HepG2 (cell line): ENCODE results near the gene TERB2. TPM values are rescaled to one million over a fixed set of nuclear protein-coding genes. Genes with fewer than 3 reads are reported as not detected.
"Not testable (repeated sequence)": the region's sequence is repeated elsewhere in the genome, so short reads cannot be mapped to it uniquely, and the experiment has no call there.

Source experiments
- ATAC-seq: fragments of 200-7000 bp; cut with Tn5 transposase; 3 replicates; pipeline ENCODE4 v1.9.1; 2020; ENCODE audit warnings: mild to moderate bottlenecking, moderate library complexity
- BruUV-seq: library from RNA; stranded (reverse); fragments of 400-500 nt; replicated peaks from 2 replicates; lab custom pipeline; 2021; lab: Mats Ljungman, UMichigan
- CTCF ChIA-PET: fragments of 300-600 bp; formaldehyde crosslinking; extraction: SDS; loops from one replicate; lab custom pipeline; 2021; ENCODE audit warnings: low total read pairs, inconsistent platforms, low intra/inter-chr PET ratio; lab: Yijun Ruan, JAX
- POLR2A ChIA-PET: fragments of 350-600 bp; sonication (Branson Sonifier 250); formaldehyde crosslinking; loops from one replicate; lab custom pipeline; 2020; ENCODE audit warnings: antibody characterized with exemption, inconsistent platforms; lab: Yijun Ruan, JAX
- DNase-seq: peaks from one replicate; pipeline ENCODE4 v3.0.0-alpha.2; 2015; ENCODE audit warnings: low spot score
- FAIRE-seq: peaks from 3 replicates; lab custom pipeline; 2011; peaks lifted over from hg19 to GRCh38; lab: Jason Lieb, UNC
- H2AFZ ChIP-seq: one replicate; pipeline ENCODE4 v1.6.1; 2011; ENCODE audit warnings: low read length, inconsistent platforms
- H3K27ac ChIP-seq: fragments of 300-600 bp; 3 replicates; pipeline ENCODE4 v1.8.0; 2011; ENCODE audit warnings: mixed run types, mild to moderate bottlenecking, mixed read lengths, low read length, inconsistent platforms; ENCODE audit not compliant: insufficient read depth; ENCODE audit errors: extremely low read length
- H3K27me3 ChIP-seq, 2 experiments: fragments of 200-600 bp in 1 of 2; 2 replicates in 1 of 2; 3 replicates in 1 of 2; pipeline versions ENCODE4 v1.6.0 to v1.8.0; 2011; ENCODE audit warnings: low read length in 2 of 2, mild to moderate bottlenecking in 2 of 2, moderate library complexity in 2 of 2, inconsistent platforms in 1 of 2; ENCODE audit not compliant: insufficient read depth in 2 of 2, control insufficient read depth in 1 of 2
- H3K36me3 ChIP-seq, 2 experiments: fragments of 200-600 bp in 1 of 2; replicated peaks in 1 of 2; 2 replicates in 1 of 2; 3 replicates in 1 of 2; pipeline versions ENCODE4 v1.5.1 to v1.8.0; 2011; ENCODE audit warnings: low read length in 2 of 2, inconsistent platforms in 1 of 2; ENCODE audit not compliant: insufficient read depth in 2 of 2, control insufficient read depth in 1 of 2
- H3K4me1 ChIP-seq: 2 replicates; pipeline ENCODE4 v1.5.1; 2012; ENCODE audit warnings: low read length, inconsistent platforms; ENCODE audit not compliant: insufficient read depth
- H3K4me2 ChIP-seq: 2 replicates; pipeline ENCODE4 v1.6.0; 2011; ENCODE audit warnings: low read depth, low read length, inconsistent platforms
- H3K4me3 ChIP-seq, 3 experiments: fragments of 200-600 bp in 1 of 3; sonication (generic), shearing (Covaris generic) in 1 of 3; replicated peaks in 1 of 3; 2 replicates each; pipeline ENCODE4 v1.5.1; 2011 to 2016; ENCODE audit warnings: low read length in 3 of 3, inconsistent platforms in 2 of 3, low read depth in 2 of 3, mild to moderate bottlenecking in 2 of 3, control low read depth in 1 of 3, mixed read lengths in 1 of 3; ENCODE audit not compliant: insufficient read depth in 1 of 3
- H3K79me2 ChIP-seq: one replicate; pipeline ENCODE4 v1.6.1; 2011; ENCODE audit warnings: low read length, inconsistent platforms; ENCODE audit not compliant: insufficient read depth
- H3K9ac ChIP-seq: 2 replicates; pipeline ENCODE4 v1.6.0; 2011; ENCODE audit warnings: mild to moderate bottlenecking, low read depth, low read length, inconsistent platforms; ENCODE audit not compliant: insufficient read depth
- H3K9me3 ChIP-seq: 2 replicates; pipeline ENCODE4 v1.5.1; 2012; ENCODE audit warnings: mild to moderate bottlenecking, low read length
- H4K20me1 ChIP-seq: 2 replicates; pipeline ENCODE4 v1.6.0; 2011; ENCODE audit warnings: inconsistent platforms, mild to moderate bottlenecking, low read length, moderate library complexity; ENCODE audit not compliant: insufficient read depth
- ARID5B ChIP-seq: IDR thresholded peaks from 2 replicates; pipeline ENCODE4 v1.4.0; 2020; ENCODE audit warnings: mild to moderate bottlenecking, missing genetic modification reagents
- CEBPG ChIP-seq: IDR thresholded peaks from 2 replicates; pipeline ENCODE4 v1.6.1; 2016
- HNF4A ChIP-seq: sonication (generic); formaldehyde crosslinking; IDR thresholded peaks from 2 replicates; pipeline ENCODE4 v1.4.0; 2020; ENCODE audit warnings: missing genetic modification reagents
- KDM6A ChIP-seq: IDR thresholded peaks from 2 replicates; pipeline ENCODE4 v1.6.1; 2016; ENCODE audit warnings: low read depth
- LCORL ChIP-seq, 2 experiments: fragments of 450-650 bp in 1 of 2; sonication (generic) in 1 of 2; formaldehyde crosslinking in 1 of 2; IDR thresholded peaks; 2 replicates each; pipeline versions ENCODE4 v1.5.0 to v1.6.1; 2017 to 2020; ENCODE audit warnings: antibody characterized with exemption in 1 of 2, missing genetic modification reagents in 1 of 2
- MED1 ChIP-seq: sonication (generic); formaldehyde crosslinking; IDR thresholded peaks from 2 replicates; pipeline ENCODE4 v1.4.0; 2020; ENCODE audit warnings: missing genetic modification reagents
- SKI ChIP-seq: fragments of 450-650 bp; IDR thresholded peaks from one replicate; pipeline ENCODE4 v1.6.1; 2018; ENCODE audit warnings: mild to moderate bottlenecking; ENCODE audit not compliant: partially characterized antibody
- TEAD3 ChIP-seq: optimal IDR thresholded peaks from 2 replicates; pipeline ENCODE3; 2016; ENCODE audit warnings: borderline replicate concordance
- ZNF644 ChIP-seq: IDR thresholded peaks from 2 replicates; pipeline ENCODE4 v1.6.1; 2016; ENCODE audit warnings: low read depth
- WGBS: methylation state at CpG from one replicate; pipeline ENCODE4 v1.1.6; 2017; ENCODE audit warnings: low lambda C conversion rate; 5-methylcytosine and 5-hydroxymethylcytosine counted together
- in situ Hi-C: cut with HindIII; loops from 2 replicates; pipeline ENCODE4 v1.10.0; 2017; ENCODE audit warnings: low pct_unique_long_range_greater_than_20kb; ENCODE audit not compliant: extremely low pct_ligation_motif_present
- intact Hi-C: fragments of 100-400 bp; cut with micrococcal nuclease; formaldehyde crosslinking; loops from one replicate; pipeline ENCODE4 v1.10.0; 2022; ENCODE audit not compliant: unreplicated experiment
- polyA plus RNA-seq, 8 experiments: library from polyadenylated mRNA; depleted of rRNA in 3 of 8; stranded (reverse) in 7 of 8; unstranded in 1 of 8; fragments of >200 nt; fragmentation: Illumina TruSeq in 4 of 8; extraction: Trizol in 4 of 8; gene quantifications; 2 replicates each; pipeline versions ENCODE4 v1.2.1 to v1.2.3, GENCODE V29; 2011 to 2016; ENCODE audit warnings: low read depth in 4 of 8, missing spikeins in 1 of 8, mixed read lengths in 1 of 8; ENCODE audit not compliant: insufficient read depth in 1 of 8
- total RNA-seq, 5 experiments: library from RNA; depleted of rRNA; stranded (reverse); fragments of >200 nt; fragmentation: Illumina TruSeq; extraction: Trizol; gene quantifications; 2 replicates each; pipeline ENCODE4 v1.2.3, GENCODE V29; 2016; ENCODE audit warnings: low read depth in 1 of 5
- TF ChIP-seq, protein P1 (sequence below): sonication (generic); formaldehyde crosslinking; IDR thresholded peaks from 2 replicates; pipeline ENCODE4 v1.9.0; 2021; ENCODE audit warnings: mild to moderate bottlenecking, missing genetic modification reagents
- TF ChIP-seq, protein P2 (sequence below): sonication (generic); formaldehyde crosslinking; IDR thresholded peaks from 2 replicates; pipeline ENCODE4 v1.4.0; 2020; ENCODE audit warnings: missing genetic modification reagents

TERB2 gene
- total and polyA plus RNA-seq, 2 of the 13 experiments (the other 11 are each of a cell fraction or from before 2014, with no cell fraction given), result not detected

- Histone ChIP-seq H3K27ac (peak overlapping the region; percentile 15), H3K4me1 (peaks cover 43% of the 10 kb centered on the region), H3K4me2 (peak overlapping the region; percentile 55)
- BruUV-seq; POLR2A ChIA-PET; H3K79me2 ChIP-seq; H3K4me3 ChIP-seq; H3K9ac ChIP-seq; H2AFZ ChIP-seq; CTCF ChIA-PET; intact Hi-C loops; H3K36me3 ChIP-seq; in situ Hi-C loops; H3K9me3 ChIP-seq; H3K27me3 ChIP-seq; H4K20me1 ChIP-seq; TF ChIP-seq LCORL (IDR thresholded peaks at IDR 0.05): not testable (repeated sequence)
- 0% methylated on average over 2 of the region's 2 CpGs for WGBS
- FAIRE-seq, result peak; percentile 72
- DNase-seq, result peak; percentile 39
- ATAC-seq, result peak; percentile 90
- TF ChIP-seq MED1 (CRISPR knock-in tag), result peak; percentile 62; the same call in 1 of the 2 replicates
- TF ChIP-seq LCORL (CRISPR knock-in tag; IDR thresholded peaks at IDR 0.05), result peak; percentile 85
- 0 out of 2 replicates have a peak, but pooled peaks have one; percentile 11 for TF ChIP-seq CEBPG (CRISPR knock-in tag)
- TF ChIP-seq, protein P1, sequence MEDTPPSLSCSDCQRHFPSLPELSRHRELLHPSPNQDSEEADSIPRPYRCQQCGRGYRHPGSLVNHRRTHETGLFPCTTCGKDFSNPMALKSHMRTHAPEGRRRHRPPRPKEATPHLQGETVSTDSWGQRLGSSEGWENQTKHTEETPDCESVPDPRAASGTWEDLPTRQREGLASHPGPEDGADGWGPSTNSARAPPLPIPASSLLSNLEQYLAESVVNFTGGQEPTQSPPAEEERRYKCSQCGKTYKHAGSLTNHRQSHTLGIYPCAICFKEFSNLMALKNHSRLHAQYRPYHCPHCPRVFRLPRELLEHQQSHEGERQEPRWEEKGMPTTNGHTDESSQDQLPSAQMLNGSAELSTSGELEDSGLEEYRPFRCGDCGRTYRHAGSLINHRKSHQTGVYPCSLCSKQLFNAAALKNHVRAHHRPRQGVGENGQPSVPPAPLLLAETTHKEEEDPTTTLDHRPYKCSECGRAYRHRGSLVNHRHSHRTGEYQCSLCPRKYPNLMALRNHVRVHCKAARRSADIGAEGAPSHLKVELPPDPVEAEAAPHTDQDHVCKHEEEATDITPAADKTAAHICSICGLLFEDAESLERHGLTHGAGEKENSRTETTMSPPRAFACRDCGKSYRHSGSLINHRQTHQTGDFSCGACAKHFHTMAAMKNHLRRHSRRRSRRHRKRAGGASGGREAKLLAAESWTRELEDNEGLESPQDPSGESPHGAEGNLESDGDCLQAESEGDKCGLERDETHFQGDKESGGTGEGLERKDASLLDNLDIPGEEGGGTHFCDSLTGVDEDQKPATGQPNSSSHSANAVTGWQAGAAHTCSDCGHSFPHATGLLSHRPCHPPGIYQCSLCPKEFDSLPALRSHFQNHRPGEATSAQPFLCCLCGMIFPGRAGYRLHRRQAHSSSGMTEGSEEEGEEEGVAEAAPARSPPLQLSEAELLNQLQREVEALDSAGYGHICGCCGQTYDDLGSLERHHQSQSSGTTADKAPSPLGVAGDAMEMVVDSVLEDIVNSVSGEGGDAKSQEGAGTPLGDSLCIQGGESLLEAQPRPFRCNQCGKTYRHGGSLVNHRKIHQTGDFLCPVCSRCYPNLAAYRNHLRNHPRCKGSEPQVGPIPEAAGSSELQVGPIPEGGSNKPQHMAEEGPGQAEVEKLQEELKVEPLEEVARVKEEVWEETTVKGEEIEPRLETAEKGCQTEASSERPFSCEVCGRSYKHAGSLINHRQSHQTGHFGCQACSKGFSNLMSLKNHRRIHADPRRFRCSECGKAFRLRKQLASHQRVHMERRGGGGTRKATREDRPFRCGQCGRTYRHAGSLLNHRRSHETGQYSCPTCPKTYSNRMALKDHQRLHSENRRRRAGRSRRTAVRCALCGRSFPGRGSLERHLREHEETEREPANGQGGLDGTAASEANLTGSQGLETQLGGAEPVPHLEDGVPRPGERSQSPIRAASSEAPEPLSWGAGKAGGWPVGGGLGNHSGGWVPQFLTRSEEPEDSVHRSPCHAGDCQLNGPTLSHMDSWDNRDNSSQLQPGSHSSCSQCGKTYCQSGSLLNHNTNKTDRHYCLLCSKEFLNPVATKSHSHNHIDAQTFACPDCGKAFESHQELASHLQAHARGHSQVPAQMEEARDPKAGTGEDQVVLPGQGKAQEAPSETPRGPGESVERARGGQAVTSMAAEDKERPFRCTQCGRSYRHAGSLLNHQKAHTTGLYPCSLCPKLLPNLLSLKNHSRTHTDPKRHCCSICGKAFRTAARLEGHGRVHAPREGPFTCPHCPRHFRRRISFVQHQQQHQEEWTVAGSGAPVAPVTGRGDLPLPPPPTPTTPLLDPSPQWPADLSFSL (CRISPR knock-in tag), result peak; percentile 68; the same call in 1 of the 2 replicates
- peak; percentile 55; the same call in 1 of the 2 replicates for TF ChIP-seq ZNF644 (CRISPR knock-in tag)
- TF ChIP-seq SKI, result peak; percentile 18
- TF ChIP-seq, protein P2, sequence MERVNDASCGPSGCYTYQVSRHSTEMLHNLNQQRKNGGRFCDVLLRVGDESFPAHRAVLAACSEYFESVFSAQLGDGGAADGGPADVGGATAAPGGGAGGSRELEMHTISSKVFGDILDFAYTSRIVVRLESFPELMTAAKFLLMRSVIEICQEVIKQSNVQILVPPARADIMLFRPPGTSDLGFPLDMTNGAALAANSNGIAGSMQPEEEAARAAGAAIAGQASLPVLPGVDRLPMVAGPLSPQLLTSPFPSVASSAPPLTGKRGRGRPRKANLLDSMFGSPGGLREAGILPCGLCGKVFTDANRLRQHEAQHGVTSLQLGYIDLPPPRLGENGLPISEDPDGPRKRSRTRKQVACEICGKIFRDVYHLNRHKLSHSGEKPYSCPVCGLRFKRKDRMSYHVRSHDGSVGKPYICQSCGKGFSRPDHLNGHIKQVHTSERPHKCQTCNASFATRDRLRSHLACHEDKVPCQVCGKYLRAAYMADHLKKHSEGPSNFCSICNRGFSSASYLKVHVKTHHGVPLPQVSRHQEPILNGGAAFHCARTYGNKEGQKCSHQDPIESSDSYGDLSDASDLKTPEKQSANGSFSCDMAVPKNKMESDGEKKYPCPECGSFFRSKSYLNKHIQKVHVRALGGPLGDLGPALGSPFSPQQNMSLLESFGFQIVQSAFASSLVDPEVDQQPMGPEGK (CRISPR knock-in tag), result 0 out of 2 replicates have a peak, but pooled peaks have one; percentile 33
- 0 out of 2 replicates have a peak, but pooled peaks have one; percentile 22 for TF ChIP-seq KDM6A
- peak; percentile 72 for TF ChIP-seq ARID5B
- peak; percentile 87 for TF ChIP-seq HNF4A
- peak; percentile 10 for TF ChIP-seq TEAD3
These were observed 47.4 kb downstream of the TERB2 start for GRCh38 chr15:45003731-45004410.
